GM12891 (cell line): ENCODE measurements around the gene AGAP5.
"Not testable (repeated sequence)": the region's sequence is repeated elsewhere in the genome, so short reads cannot be mapped to it uniquely, and the experiment has no call there.

Source experiments
- DNase-seq: peaks from one replicate; pipeline ENCODE4 v3.0.0; 2011; ENCODE audit warnings: low spot score; ENCODE audit not compliant: insufficient read length
- FAIRE-seq: peaks from 2 replicates; lab custom pipeline; 2011; peaks lifted over from hg19 to GRCh38; lab: Jason Lieb, UNC
- PAX5 ChIP-seq: IDR thresholded peaks from 2 replicates; pipeline ENCODE4 v1.6.1; 2011; ENCODE audit warnings: low read length, moderate library complexity, mild to moderate bottlenecking; ENCODE audit not compliant: insufficient read depth, severe bottlenecking
- POLR2A ChIP-seq: IDR thresholded peaks from 2 replicates; pipeline ENCODE4 v1.6.1; 2011; ENCODE audit warnings: low read depth, low read length, control low read depth
- POLR2AphosphoS5 ChIP-seq: IDR thresholded peaks from 2 replicates; pipeline ENCODE4 v1.6.1; 2011; ENCODE audit warnings: low read depth, low read length, control low read depth
- POU2F2 ChIP-seq: IDR thresholded peaks from 2 replicates; pipeline ENCODE4 v1.6.1; 2011; ENCODE audit warnings: low read depth, mild to moderate bottlenecking, control low read depth, low read length, moderate library complexity
- SPI1 ChIP-seq: IDR thresholded peaks from 2 replicates; pipeline ENCODE4 v1.6.1; 2011; ENCODE audit warnings: low read depth, low read length, control low read depth
- TAF1 ChIP-seq: IDR thresholded peaks from 2 replicates; pipeline ENCODE4 v1.6.1; 2011; ENCODE audit warnings: low read depth, low read length, control low read depth

AGAP5 gene

DNA sequence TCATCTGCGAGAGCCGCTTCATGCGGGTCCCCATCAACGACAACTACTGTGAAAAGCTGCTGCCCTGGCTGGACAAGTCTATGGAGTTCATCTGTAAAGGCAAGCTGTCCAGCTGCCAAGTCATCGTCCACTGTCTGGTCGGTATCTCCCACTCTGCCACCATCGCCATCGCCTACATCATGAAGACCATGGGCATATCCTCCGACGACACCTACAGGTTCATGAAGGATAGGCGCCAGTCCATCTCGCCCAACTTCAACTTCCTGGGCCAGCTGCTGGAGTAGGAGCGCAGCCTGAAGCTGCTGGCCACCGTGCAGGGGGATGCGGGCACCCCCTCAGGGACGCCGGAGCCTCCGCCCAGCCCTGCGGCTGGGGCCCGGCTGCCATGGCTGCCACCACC lies 34.5 kb upstream of the AGAP5 start:
- no peak for FAIRE-seq
- TF ChIP-seq SPI1 (no peak), POU2F2 (no peak), POLR2A (no peak), PAX5 (no peak), POLR2AphosphoS5 (no peak), TAF1 (no peak)
- DNase-seq = no peak

DNA sequence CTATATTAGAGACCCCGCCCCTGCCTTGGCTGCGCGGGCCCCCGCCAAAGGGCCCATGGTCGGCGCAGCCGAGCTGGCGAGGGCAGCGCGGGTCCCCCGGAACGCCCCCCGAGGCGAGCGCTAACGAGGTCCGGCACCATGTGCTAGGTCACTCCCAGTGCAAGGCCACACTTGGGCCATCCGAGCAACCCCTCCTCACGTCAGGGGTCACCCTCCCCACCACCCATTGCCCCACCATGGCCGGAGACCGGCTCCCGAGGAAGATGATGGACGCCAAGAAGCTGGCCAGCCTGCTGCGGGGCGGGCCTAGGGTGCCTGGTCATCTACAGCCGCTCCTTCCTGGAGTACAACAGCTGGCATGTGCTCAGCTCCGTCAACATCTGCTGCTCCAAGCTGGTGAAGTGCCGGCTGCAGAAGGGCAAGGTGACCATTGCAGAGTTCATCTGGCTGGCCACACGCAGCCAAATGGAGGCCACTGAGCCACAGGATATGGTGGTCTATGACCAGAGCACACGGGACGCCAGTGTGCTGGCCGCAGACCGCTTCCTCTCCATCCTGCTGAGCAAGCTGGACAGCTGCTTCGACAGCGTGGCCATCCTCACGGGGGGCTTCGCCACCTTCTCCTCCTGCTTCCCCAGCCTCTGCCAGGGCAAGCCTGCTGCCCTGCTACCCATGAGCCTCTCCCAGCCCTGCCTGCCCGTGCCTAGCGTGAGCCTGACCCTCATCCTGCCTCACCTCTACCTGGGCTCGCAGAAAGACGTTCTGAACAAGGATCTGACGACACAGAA lies 33.9 kb upstream of the AGAP5 start:
- no peak for DNase-seq
- TF ChIP-seq POU2F2 (no peak), POLR2A (no peak), SPI1 (no peak), POLR2AphosphoS5 (no peak), TAF1 (no peak)
- no peak for FAIRE-seq

DNA sequence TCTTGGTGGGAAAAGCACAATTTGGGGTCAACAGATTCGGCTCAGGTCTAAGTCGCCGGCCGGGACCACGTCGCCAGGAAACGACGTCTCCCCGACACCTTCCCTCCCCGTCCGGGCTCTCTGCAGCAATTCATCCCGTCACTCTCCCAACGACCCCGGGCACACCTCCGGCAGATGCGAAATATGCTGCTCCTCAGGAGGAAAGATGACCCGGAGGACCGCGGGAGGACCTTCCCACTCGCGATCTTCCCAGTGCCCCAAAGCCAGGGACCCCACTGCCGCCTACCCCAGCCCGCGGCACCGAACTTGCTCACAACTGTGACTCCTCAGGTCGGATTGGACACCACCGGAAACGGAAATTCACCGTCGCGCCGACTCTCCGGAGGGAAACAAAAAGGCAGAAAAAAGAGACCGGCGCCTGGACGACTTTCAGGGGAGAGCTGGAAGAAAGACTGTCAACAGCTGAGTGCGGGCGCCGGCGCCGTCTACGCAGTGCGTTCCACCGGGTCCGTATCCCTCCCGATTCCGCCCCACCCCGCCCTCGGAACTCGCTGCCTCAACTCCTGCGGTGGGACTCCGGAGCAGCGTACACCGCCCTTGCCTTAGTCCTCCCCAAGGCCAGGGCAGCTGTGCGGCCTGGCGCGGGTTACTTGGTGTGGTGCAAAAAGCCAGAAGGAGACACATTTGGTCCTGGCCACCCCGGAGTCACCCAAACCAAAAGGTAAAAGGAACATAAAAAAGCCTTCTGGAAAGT lies 32.4 kb upstream of the AGAP5 start:
- peak; percentile 76 for FAIRE-seq
- peak; percentile 56 for DNase-seq
- TF ChIP-seq POLR2AphosphoS5 = peak; percentile 95
- TF ChIP-seq TAF1 = peak; percentile 93
- no peak for TF ChIP-seq SPI1
- TF ChIP-seq PAX5 = no peak
- peak; percentile 92 for TF ChIP-seq POLR2A
- peak; percentile 83 for TF ChIP-seq POU2F2

DNA sequence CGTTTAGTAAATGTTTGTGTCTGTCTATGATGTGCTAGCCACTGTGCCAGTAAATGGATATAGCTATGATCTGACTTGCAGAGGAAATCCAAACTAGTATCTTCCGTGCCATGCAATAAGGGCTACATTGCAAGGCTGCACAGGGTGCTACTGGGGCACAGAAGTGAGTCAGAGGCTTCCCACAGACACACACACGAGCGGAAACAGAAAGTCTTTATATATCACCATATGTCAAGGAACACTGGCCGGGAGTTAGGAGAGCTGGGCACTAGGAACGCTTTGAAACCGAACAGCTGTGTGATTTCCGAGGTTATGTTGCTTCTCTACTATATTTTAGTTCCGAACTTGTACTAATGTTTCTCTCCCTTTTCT lies 31.9 kb upstream of the AGAP5 start:
- DNase-seq, FAIRE-seq: not testable (repeated sequence)

DNA sequence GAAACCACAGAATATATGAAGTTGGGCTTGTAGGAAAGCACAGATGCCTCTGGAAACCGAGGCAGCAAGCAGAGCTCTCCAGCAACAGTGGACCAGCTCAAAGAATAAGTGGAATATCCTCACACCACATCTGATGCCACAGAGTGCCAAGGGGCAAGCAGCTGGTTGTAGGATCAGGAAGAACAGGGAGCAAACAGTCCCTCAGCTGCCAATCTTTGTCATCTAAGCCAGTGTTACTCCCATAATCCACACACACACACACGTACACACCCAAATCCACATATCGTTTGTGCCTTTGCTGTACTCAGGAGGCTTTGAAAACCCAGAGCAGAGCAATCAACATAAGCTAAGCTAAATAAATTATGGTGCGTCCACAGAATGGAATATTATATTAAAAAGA lies 25.6 kb upstream of the AGAP5 start:
- FAIRE-seq (no peak), DNase-seq (no peak)
- TF ChIP-seq POU2F2 = no peak
- TF ChIP-seq TAF1 = no peak
- TF ChIP-seq SPI1 = no peak
- TF ChIP-seq PAX5 = no peak
- no peak for TF ChIP-seq POLR2AphosphoS5
- no peak for TF ChIP-seq POLR2A

DNA sequence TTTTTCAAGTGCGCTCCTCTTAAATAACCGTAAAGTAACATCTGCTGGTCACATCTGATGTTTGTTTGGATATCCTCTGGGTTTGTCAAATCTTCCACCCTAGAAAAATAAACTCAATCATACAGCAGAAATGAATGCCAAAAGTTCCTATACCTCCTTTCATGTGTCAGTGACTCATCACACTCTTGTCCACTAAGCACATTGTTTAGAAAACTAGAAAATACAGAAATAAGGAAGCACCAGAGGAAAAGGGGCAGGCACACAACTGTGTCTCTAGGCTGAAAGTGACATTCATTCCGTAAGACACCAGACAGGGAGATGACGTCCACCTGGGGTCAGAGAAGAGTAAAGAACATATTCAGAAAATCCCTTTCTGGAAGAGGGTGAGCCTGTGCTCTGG lies 22.7 kb upstream of the AGAP5 start:
- not testable (repeated sequence) for FAIRE-seq, DNase-seq

DNA sequence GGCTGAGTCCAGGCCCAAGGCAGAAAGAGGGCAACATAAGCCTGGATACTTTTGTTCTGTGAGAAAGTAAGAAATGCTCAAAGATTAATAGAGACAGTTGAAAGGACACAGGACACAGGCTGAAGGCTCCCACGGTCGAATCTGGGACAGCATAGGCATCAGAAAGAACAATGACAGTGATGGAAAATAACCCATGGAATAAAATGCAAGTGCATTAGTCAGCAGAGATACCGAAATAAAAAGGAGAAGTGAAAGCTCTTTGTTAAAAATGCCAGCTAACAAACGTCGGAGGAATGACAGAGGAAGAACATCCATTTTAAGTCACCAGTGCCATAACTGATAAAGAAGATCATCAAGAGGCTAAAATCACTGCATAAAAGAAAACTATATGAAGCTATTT lies 19.6 kb upstream of the AGAP5 start:
- TF ChIP-seq TAF1 (no peak), SPI1 (peak; percentile 98)
- no peak for DNase-seq
- no peak for FAIRE-seq

DNA sequence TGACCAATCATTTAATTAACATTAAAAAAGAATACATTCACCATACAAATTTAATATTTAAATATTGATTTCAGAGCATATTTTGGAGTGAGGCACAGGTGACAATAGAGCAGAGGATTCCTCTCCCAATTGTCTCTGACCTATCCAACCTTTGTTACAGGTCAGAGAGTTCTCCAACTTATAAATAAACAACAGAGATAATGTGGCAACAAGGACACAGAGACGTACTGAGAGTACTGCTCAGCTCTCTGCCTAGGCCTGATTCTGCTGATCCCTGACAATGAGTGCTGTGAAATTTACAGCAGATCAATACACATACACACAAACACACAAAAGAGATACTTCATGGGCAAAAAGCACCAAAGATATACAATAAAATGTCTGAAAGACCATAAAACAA lies 18.3 kb upstream of the AGAP5 start:
- TF ChIP-seq POLR2A = no peak
- TF ChIP-seq POLR2AphosphoS5 = no peak
- no peak for TF ChIP-seq SPI1
- no peak for TF ChIP-seq TAF1
- TF ChIP-seq PAX5 = no peak
- no peak for TF ChIP-seq POU2F2
- no peak for FAIRE-seq
- DNase-seq = no peak

DNA sequence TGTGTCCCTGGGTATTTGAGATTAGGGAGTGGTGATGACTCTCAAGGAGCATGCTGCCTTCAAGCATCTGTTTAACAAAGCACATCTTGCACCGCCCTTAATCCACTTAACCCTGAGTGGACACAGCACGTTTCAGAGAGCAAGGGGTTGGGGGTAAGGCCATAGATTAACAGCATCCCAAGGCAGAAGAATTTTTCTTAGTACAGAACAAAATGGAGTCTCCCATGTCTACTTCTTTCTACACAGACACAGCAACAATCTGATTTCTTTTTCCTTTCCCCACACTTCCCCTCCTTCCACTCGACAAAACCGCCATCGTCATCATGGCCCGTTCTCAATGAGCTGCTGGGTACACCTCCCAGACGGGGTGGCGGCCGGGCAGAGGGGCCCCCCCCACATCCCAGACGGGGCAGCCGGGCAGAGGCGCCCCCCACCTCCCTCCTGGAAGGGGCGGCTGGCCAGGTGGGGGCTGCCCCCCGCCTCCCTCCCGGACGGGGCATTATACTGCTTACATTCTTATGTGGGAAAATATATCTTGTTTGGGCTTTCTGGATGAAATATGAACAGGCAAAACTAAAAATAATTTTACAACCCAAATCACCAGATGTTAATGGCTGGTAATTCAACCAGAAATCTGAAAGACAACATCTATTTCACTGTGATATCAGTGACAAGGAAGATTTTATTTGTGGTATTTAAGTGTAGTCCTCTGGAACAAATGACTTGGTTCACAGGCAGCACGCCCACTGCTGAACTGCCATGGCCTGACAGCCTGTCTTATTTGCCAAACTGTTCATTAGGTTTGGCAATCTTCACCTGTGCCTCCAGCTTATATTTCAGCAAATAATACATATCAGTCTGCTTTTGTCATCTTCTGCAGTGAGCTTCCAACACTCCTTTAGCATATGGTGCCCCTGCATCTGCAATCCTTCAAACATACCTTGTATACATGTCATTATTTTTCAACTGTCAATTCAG lies 17.6 kb upstream of the AGAP5 start:
- DNase-seq, FAIRE-seq: not testable (repeated sequence)

DNA sequence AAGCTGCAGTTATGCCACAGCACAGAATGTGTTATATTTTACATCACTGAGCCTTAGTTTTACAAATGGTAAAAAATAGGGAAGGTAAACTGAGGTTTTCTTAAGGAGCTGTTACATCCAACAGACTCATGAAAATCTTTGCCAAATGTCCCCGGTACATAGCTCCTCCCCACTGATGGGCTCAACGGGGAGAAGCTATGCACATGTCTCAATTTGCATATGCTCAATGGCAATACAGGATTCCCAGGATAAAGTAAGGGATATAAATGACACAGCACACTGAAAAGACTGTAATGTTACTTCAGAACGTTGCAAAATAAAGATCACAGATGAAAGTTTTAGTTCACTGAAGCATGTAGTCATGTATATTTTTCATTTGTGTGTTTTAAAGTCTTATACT lies 16.6 kb upstream of the AGAP5 start:
- not testable (repeated sequence) for DNase-seq, FAIRE-seq

DNA sequence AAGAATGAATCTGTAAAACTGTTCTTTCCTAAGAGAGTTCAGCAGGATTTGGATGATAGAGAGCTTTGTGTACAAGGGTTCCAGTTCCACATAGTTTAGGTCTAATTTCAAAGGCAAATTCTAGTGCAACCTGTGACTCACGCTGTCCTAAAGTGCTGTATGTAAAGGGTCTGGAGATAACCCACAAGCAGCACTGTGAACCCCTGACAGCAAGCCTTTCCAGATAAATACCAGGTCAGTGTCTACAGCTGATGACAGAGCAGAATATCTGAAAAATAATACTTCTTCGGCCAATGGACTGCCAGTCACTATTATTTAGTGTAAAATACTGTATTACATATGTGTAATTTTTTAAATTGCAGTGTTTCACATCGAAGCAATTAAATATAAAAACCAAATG lies 16.0 kb upstream of the AGAP5 start:
- FAIRE-seq, DNase-seq: not testable (repeated sequence)

DNA sequence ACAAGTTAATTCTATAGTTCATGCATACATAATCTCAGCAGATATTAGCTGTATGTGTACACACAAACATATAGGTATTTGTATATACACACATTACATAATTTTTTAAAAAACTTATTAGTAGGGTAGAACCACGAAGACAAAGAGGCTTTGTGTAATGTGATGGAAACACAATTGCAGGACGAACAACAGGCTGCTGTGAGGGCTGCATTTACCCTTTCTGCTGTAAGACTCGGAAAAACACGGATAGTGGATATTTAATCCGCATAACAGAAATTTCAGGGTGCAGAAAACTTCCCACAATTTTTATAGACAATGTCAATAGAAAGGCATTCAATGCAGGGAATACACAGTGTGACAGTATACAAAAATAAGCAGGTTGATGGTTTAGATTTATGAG lies 13.8 kb upstream of the AGAP5 start:
- not testable (repeated sequence) for DNase-seq, FAIRE-seq

DNA sequence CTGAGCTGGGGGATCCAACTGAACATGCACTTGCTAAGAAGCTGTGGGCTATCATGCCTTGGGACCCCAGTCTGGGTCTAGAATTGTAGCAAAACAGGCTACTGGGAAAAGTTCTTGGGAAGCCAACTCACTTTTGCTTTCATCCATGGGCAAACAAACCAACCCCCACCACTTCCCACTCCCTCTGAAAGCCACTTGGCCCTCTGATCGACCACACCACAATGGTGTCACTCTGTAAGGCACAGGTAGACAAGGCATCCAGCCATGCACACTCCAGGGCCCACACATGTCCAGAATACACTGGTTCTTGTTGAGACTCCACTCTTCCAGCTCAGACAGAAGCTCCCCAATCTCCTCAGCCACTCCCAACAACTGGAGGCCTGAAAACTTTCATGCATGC lies 10.2 kb upstream of the AGAP5 start:
- not testable (repeated sequence) for DNase-seq

DNA sequence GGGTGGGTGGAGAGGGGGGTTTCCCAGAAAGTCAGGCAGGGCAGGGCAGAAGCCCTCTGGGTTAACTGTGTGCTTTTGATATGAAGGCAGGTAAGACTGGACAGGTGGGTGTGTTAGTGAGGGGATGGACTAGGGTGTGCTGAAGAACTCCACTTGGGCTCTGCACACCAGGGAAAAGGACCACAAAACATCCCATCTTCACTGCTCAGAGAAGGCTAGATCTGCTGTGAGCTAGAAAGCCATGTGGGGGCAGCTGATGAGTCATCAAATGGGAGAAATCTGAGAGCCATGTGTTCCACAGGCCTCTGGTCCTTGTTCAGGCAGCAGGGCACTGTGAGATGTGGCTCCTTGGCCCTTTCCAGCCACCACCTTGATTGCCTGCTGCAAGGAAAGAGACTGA lies 9.7 kb upstream of the AGAP5 start:
- FAIRE-seq, DNase-seq: not testable (repeated sequence)

More for the DNA sequence above, 10.2 kb upstream of the AGAP5 start:
- FAIRE-seq = not testable (repeated sequence)

DNA sequence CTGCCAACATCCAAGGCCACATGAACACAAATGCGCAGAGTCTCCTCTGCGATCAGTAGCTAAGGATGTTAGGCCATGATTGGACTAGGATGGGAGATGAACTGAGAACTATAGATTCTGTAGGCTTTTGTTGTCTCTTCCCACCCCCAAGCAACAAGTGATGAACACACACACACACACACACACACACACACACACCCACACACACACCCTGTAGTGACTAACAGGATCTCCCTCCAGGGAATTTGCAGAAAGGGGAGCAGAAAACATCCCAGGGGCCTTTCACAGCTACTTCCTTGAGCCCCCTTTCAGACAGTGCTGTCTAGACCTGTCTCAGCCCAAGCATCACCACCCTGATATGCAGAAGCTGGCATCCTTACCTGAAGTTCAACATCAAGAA lies 8.6 kb upstream of the AGAP5 start:
- not testable (repeated sequence) for DNase-seq, FAIRE-seq
